ENCODE measurements around the gene CHKA. TPM values are rescaled to one million over a fixed set of nuclear protein-coding genes. Genes with fewer than 3 reads are reported as not detected.

CHKA gene
- total and polyA plus RNA-seq, 2 donors from 2014 or later = 23.2 to 26.3 TPM

- no peak for TF ChIP-seq CTCF (IDR thresholded peaks at IDR 0.05; ENCODE audit: borderline replicate concordance, extremely low read depth, insufficient read depth)
- intact Hi-C loops (cut with DNase I) = no loop called here
- Histone ChIP-seq H3K9ac (ENCODE audit: low read length in 3 of 3) (no peak overlapping the region), H3K9me3 (ENCODE audit: control insufficient read depth in 2 of 3, insufficient read depth in 1 of 3, low read length in 3 of 3) (no peaks in the 10 kb centered on the region), H3K27ac (ENCODE audit: low read depth in 2 of 2, low read length in 2 of 2) (no peak overlapping the region), H3K36me3 (ENCODE audit: control insufficient read depth in 2 of 3, insufficient read depth in 3 of 3, low read length in 3 of 3) (no peaks in the 10 kb centered on the region), H3K4me3 (ENCODE audit: low read length in 3 of 3) (no peak overlapping the region), H3K4me1 (ENCODE audit: control insufficient read depth in 2 of 3, insufficient read depth in 2 of 3, low read depth in 1 of 3, low read length in 3 of 3) (peaks cover 0 to 29% (median 10%) of the 10 kb centered on the region in 3 donors), H3K27me3 (ENCODE audit: control insufficient read depth, insufficient read depth, low read length) (no peaks in the 10 kb centered on the region)
- DNase-seq (no peak), FAIRE-seq (no peak)
These were observed 79.5 kb downstream of the CHKA start for GRCh38 chr11:68041617-68042218.

GRCh38 chr11:68040957-68041591 is 80.1 kb downstream of the CHKA start:
- H3K27ac ChIP-seq (ENCODE audit: low read depth in 2 of 2, low read length in 2 of 2) = peak overlapping the region; percentile 83 to 85
- peak overlapping the region in 1 of 3 donors; percentile 65 for H3K9ac ChIP-seq (ENCODE audit: low read length in 3 of 3)
- intact Hi-C loops (cut with DNase I) = no loop called here
- TF ChIP-seq CTCF (IDR thresholded peaks at IDR 0.05; ENCODE audit: borderline replicate concordance, extremely low read depth, insufficient read depth) = no peak
- no peak for FAIRE-seq
- peaks cover 0 to 35% (median 10%) of the 10 kb centered on the region in 3 donors for H3K4me1 ChIP-seq (ENCODE audit: control insufficient read depth in 2 of 3, insufficient read depth in 2 of 3, low read depth in 1 of 3, low read length in 3 of 3)
- peak overlapping the region in 1 of 3 donors; percentile 69 for H3K4me3 ChIP-seq (ENCODE audit: low read length in 3 of 3)
- H3K9me3 ChIP-seq (ENCODE audit: control insufficient read depth in 2 of 3, insufficient read depth in 1 of 3, low read length in 3 of 3) = no peaks in the 10 kb centered on the region
- H3K36me3 ChIP-seq (ENCODE audit: control insufficient read depth in 2 of 3, insufficient read depth in 3 of 3, low read length in 3 of 3) = no peaks in the 10 kb centered on the region
- no peaks in the 10 kb centered on the region for H3K27me3 ChIP-seq (ENCODE audit: control insufficient read depth, insufficient read depth, low read length)
- peak in 2 of 5 donors; percentile 58 to 82 for DNase-seq

- H3K27ac ChIP-seq (ENCODE audit: low read depth in 2 of 2, low read length in 2 of 2) = peak overlapping the region; percentile 83 to 85
- no peak for FAIRE-seq
- no peaks in the 10 kb centered on the region for H3K9me3 ChIP-seq (ENCODE audit: control insufficient read depth in 2 of 3, insufficient read depth in 1 of 3, low read length in 3 of 3)
- no peaks in the 10 kb centered on the region for H3K27me3 ChIP-seq (ENCODE audit: control insufficient read depth, insufficient read depth, low read length)
- DNase-seq = peak; percentile 53 to 89 (median 78)
- no peak for TF ChIP-seq CTCF (IDR thresholded peaks at IDR 0.05; ENCODE audit: borderline replicate concordance, extremely low read depth, insufficient read depth)
- intact Hi-C loops (cut with DNase I) = no loop called here
- peak overlapping the region in 2 of 3 donors; percentile 60 to 65 for H3K9ac ChIP-seq (ENCODE audit: low read length in 3 of 3)
- H3K36me3 ChIP-seq (ENCODE audit: control insufficient read depth in 2 of 3, insufficient read depth in 3 of 3, low read length in 3 of 3) = no peaks in the 10 kb centered on the region
- H3K4me3 ChIP-seq (ENCODE audit: low read length in 3 of 3) = peak overlapping the region in 2 of 3 donors; percentile 47 to 69
- H3K4me1 ChIP-seq (ENCODE audit: control insufficient read depth in 2 of 3, insufficient read depth in 2 of 3, low read depth in 1 of 3, low read length in 3 of 3) = peaks cover 0 to 35% (median 10%) of the 10 kb centered on the region in 3 donors
These were observed 80.9 kb downstream of the CHKA start for GRCh38 chr11:68040101-68040956.
